H1 (cell line): Measurements from ENCODE around the gene STX4. TPM values are rescaled to one million over a fixed set of nuclear protein-coding genes. Genes with fewer than 3 reads are reported as not detected.

Source experiments
- CBX8 ChIP-seq: fragments of 300-800, 300-1000 bp; sonication (generic); IDR thresholded peaks from 2 replicates; pipeline ENCODE4 v1.7.1; 2016; ENCODE audit warnings: low read depth, low read length, borderline replicate concordance
- EP300 ChIP-seq, 2 experiments: IDR thresholded peaks; 1 replicate in 1 of 2; 2 replicates in 1 of 2; pipeline ENCODE4 v1.6.1; 2011 to 2012; ENCODE audit warnings: low read depth in 2 of 2, low read length in 2 of 2, mild to moderate bottlenecking in 2 of 2, borderline replicate concordance in 1 of 2, inconsistent platforms in 1 of 2, moderate library complexity in 1 of 2
- KDM1A ChIP-seq: fragments of 200-600, 300-600 bp; sonication (generic); IDR thresholded peaks from 2 replicates; pipeline ENCODE4 v1.7.1; 2016; ENCODE audit warnings: mild to moderate bottlenecking, low read length, borderline replicate concordance
- POU5F1 ChIP-seq: IDR thresholded peaks from 2 replicates; pipeline ENCODE4 v1.6.1; 2011; ENCODE audit warnings: low read depth, mild to moderate bottlenecking, low read length, moderate library complexity
- RAD21 ChIP-seq, 2 experiments: IDR thresholded peaks in 1 of 2; conservative IDR thresholded peaks in 1 of 2; 2 replicates each; pipeline ENCODE4 v1.6.1; 2011; ENCODE audit warnings: low read depth in 2 of 2, low read length in 2 of 2, improper control_type of control experiment in 1 of 2, inconsistent platforms in 1 of 2, mild to moderate bottlenecking in 1 of 2, moderate library complexity in 1 of 2
- polyA plus RNA-seq, 7 experiments: library from polyadenylated mRNA; depleted of rRNA in 3 of 7; stranded (reverse) in 5 of 7; unstranded in 2 of 7; fragments of >200 nt in 5 of 7; fragments of 200-250 nt in 2 of 7; gene quantifications; 1 replicate in 5 of 7; 2 replicates in 1 of 7; 4 replicates in 1 of 7; pipeline versions ENCODE4 v1.2.1 to v1.2.3, GENCODE V29; 2011 to 2013; ENCODE audit warnings: missing spikeins in 2 of 7, mixed read lengths in 2 of 7
- total RNA-seq: library from RNA; stranded (reverse); fragmentation: NEBNext Ultra II Directional; extraction: Animal tissue kit (Norgen Biotek cat#: 25700); gene quantifications from 2 replicates; pipeline ENCODE4 v1.2.1, GENCODE V29; 2021

Gene STX4
- total and polyA plus RNA-seq, 2 of the 8 experiments (the other 6 are each of a cell fraction or from before 2014, with no cell fraction given), result 25.8 to 32.3 TPM

DNA sequence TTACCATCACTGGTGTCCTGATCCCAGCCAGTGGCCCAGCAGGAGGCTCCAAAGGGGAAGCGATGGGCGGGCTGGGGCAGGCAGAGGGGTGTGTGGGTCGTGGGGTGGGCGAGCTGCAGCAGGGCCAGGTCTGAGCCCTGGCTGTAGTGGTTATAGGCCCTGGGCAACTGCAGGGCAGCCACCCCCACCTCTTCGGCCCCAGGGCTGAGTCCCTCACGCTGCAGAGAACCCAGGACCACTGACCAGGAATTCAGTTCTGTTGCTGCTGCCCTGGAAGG, 53.2 kb downstream of the STX4 start (continued):
- TF ChIP-seq RAD21 (IDR thresholded peaks at IDR 0.05 in 1 of 2, conservative IDR thresholded peaks at IDR 0.05 in 1 of 2; ENCODE audit: low read depth in 2 of 2, low read length in 2 of 2) (no peak), EP300 (IDR thresholded peaks at IDR 0.05; ENCODE audit: borderline replicate concordance in 1 of 2, low read depth in 2 of 2, low read length in 2 of 2) (no peak), POU5F1 (no peak), KDM1A (no peak), CBX8 (no peak)
- TF ChIP-seq, all 59 proteins: peak for 0
